Spleen (tissue), 11 donors: ENCODE results near the gene EXOSC5. TPM values are rescaled to one million over a fixed set of nuclear protein-coding genes. Genes with fewer than 3 reads are reported as not detected.

Experiments used
- DNase-seq: peaks from one replicate; pipeline ENCODE4 v3.0.0-alpha.2; 2020
- H3K27ac ChIP-seq, 8 donors: fragments of 200-600 bp; sonication (generic) in 7 of 8; 1 replicate in 4 of 8; 2 replicates in 4 of 8; pipeline versions ENCODE4 v1.5.0 to v1.8.0; 2016 to 2021; ENCODE audit warnings: inconsistent platforms in 4 of 8, mild to moderate bottlenecking in 4 of 8, moderate library complexity in 1 of 8
- H3K27me3 ChIP-seq, 7 donors: fragments of 200-600 bp; sonication (generic) in 6 of 7; replicated peaks in 1 of 7; 1 replicate in 4 of 7; 2 replicates in 3 of 7; pipeline versions ENCODE4 v1.5.0 to v1.8.0; 2016 to 2021; ENCODE audit warnings: inconsistent platforms in 3 of 7, mild to moderate bottlenecking in 1 of 7
- H3K36me3 ChIP-seq, 6 donors: fragments of 200-600 bp; sonication (generic) in 5 of 6; 1 replicate in 4 of 6; 2 replicates in 2 of 6; pipeline versions ENCODE4 v1.5.0 to v1.8.0; 2016 to 2021; ENCODE audit warnings: inconsistent platforms in 2 of 6
- H3K4me1 ChIP-seq, 6 donors: fragments of 200-600 bp; sonication (generic) in 5 of 6; 1 replicate in 3 of 6; 2 replicates in 3 of 6; pipeline versions ENCODE4 v1.5.0 to v1.8.0; 2016 to 2021; ENCODE audit warnings: inconsistent platforms in 3 of 6
- H3K4me3 ChIP-seq, 8 donors: fragments of 200-600 bp; sonication (generic) in 7 of 8; 1 replicate in 4 of 8; 2 replicates in 4 of 8; pipeline versions ENCODE4 v1.5.0 to v1.8.0; 2016 to 2021; ENCODE audit warnings: inconsistent platforms in 4 of 8, mild to moderate bottlenecking in 4 of 8, moderate library complexity in 2 of 8
- H3K9me3 ChIP-seq, 8 donors: fragments of 200-600 bp; sonication (generic) in 7 of 8; 1 replicate in 4 of 8; 2 replicates in 4 of 8; pipeline versions ENCODE4 v1.5.0 to v1.8.0; 2016 to 2021; ENCODE audit warnings: inconsistent platforms in 4 of 8
- CTCF ChIP-seq, 11 experiments: fragments of 200-600 bp in 7 of 11; fragments of 450-650 bp in 4 of 11; sonication (generic) in 4 of 11; IDR thresholded peaks in 8 of 11; conservative IDR thresholded peaks in 3 of 11; 1 replicate in 7 of 11; 2 replicates in 4 of 11; pipeline versions ENCODE4 v1.4.0 to v1.8.0; 2016 to 2021; ENCODE audit warnings: antibody characterized with exemption in 11 of 11, inconsistent platforms in 4 of 11, mild to moderate bottlenecking in 1 of 11
- POLR2A ChIP-seq, 3 donors: fragments of 450-650 bp; IDR thresholded peaks; one replicate each; pipeline ENCODE4 v1.5.1; 2017; ENCODE audit warnings: antibody characterized with exemption in 3 of 3, mild to moderate bottlenecking in 1 of 3
- POLR2AphosphoS5 ChIP-seq, 3 donors: sonication (generic); formaldehyde crosslinking; IDR thresholded peaks; one replicate each; pipeline ENCODE4 v1.5.1; 2017; ENCODE audit warnings: antibody characterized with exemption in 3 of 3
- WGBS, 5 donors: extraction: QIAGEN DNeasy Blood & Tissue Kit in 3 of 5; methylation state at CpG; one replicate each; pipeline versions ENCODE4 v1.1.5 to v1.1.7; 2013 to 2018; 5-methylcytosine and 5-hydroxymethylcytosine counted together
- intact Hi-C: fragments of 100-400 bp; cut with DNase I; formaldehyde crosslinking; loops from one replicate; pipeline ENCODE4 v1.15.0; 2023; ENCODE audit warnings: low total_unique reads
- polyA plus RNA-seq, 3 donors: library from polyadenylated mRNA; stranded (reverse); fragments of 200-250 nt; gene quantifications; one replicate each; pipeline ENCODE4 v1.2.1, GENCODE V29; 2013
- total RNA-seq, 7 donors: library from RNA; depleted of rRNA in 3 of 7; stranded (reverse); fragments of >200 nt in 3 of 7; fragmentation: NEBNext Ultra II Directional in 4 of 7; extraction: Animal tissue kit (Norgen Biotek cat#: 25700) in 4 of 7; gene quantifications; one replicate each; pipeline versions ENCODE4 v1.1.0 to v1.2.1, GENCODE V29; 2016 to 2021
- donor health status: healthy with polysubstance abuse.
- donor health status: DM: no; HTN: no; CAD: no; lungs with moderate emphysema.
- donor health status: DM: no; HTN: no; CAD: no.
- donor health status: Bipolar disorder and iron deficiency.
- donor health status: healthy.
- donor health status: DM: no; HTN: no; CAD: no.
- donor health status: DM: yes; HTN: yes; CAD: no.

EXOSC5 gene
- total and polyA plus RNA-seq, 10 donors, result 10.1 to 53.8 (median 16.8) TPM

- Histone ChIP-seq H3K27ac (peak overlapping the region; percentile 90 to 98 (median 95)), H3K27me3 (no peaks in the 10 kb centered on the region), H3K4me3 (peak overlapping the region; percentile 76 to 100 (median 98)), H3K9me3 (no peaks in the 10 kb centered on the region), H3K4me1 (peaks cover 42 to 88% (median 74%) of the 10 kb centered on the region in 6 donors), H3K36me3 (peaks cover 0 to 14% (median 5%) of the 10 kb centered on the region in 6 donors)
- WGBS, 5 donors, result 0 to 2% (median 1%) methylated on average over 39 to 71 of the region's 71 CpGs
- TF ChIP-seq POLR2A (IDR thresholded peaks at IDR 0.05) (no peak), POLR2AphosphoS5 (IDR thresholded peaks at IDR 0.05) (peak; percentile 39 to 79 (median 66)), CTCF (IDR thresholded peaks at IDR 0.05 in 8 of 11, conservative IDR thresholded peaks at IDR 0.05 in 3 of 11) (peak in 10 of 11 experiments; percentile 41 to 88 (median 67))
- DNase-seq, result peak; percentile 97
- intact Hi-C loops, result no loop called here
Observed at GRCh38 chr19:41352609-41353465, 44.3 kb downstream of the EXOSC5 start.

- Histone ChIP-seq H3K27ac (peak overlapping the region; percentile 90 to 98 (median 95)), H3K4me1 (peaks cover 37 to 88% (median 71%) of the 10 kb centered on the region in 6 donors)
- WGBS, 5 donors, result 0 to 3% (median 1%) methylated on average over 11 to 12 of the region's 12 CpGs
Observed at GRCh38 chr19:41352279-41352608, 44.9 kb downstream of the EXOSC5 start.

GRCh38 chr19:41351339-41352245, 45.6 kb downstream of the EXOSC5 start:
- peak; percentile 97 for DNase-seq
- Histone ChIP-seq H3K36me3 (peaks cover 0 to 27% (median 17%) of the 10 kb centered on the region in 6 donors), H3K27ac (peak overlapping the region; percentile 70 to 98 (median 95)), H3K27me3 (no peaks in the 10 kb centered on the region), H3K4me3 (peak overlapping the region; percentile 76 to 100 (median 98)), H3K4me1 (peaks cover 37 to 88% (median 66%) of the 10 kb centered on the region in 6 donors), H3K9me3 (no peaks in the 10 kb centered on the region)
- intact Hi-C loops, result no loop called here
- no peak for TF ChIP-seq CTCF (IDR thresholded peaks at IDR 0.05 in 8 of 11, conservative IDR thresholded peaks at IDR 0.05 in 3 of 11)
- TF ChIP-seq POLR2A (IDR thresholded peaks at IDR 0.05), result no peak
- peak; percentile 83 to 87 (median 86) for TF ChIP-seq POLR2AphosphoS5 (IDR thresholded peaks at IDR 0.05)
- 0 to 1% (median 0%) methylated on average over 37 to 58 of the region's 58 CpGs for WGBS, 5 donors

More at GRCh38 chr19:41352279-41352608, 44.9 kb downstream of the EXOSC5 start:
- no peaks in the 10 kb centered on the region for H3K9me3 ChIP-seq
- no peaks in the 10 kb centered on the region for H3K27me3 ChIP-seq
- peak overlapping the region; percentile 76 to 100 (median 98) for H3K4me3 ChIP-seq
- TF ChIP-seq POLR2AphosphoS5 (IDR thresholded peaks at IDR 0.05), result no peak
- no peak for TF ChIP-seq POLR2A (IDR thresholded peaks at IDR 0.05)
- TF ChIP-seq CTCF (IDR thresholded peaks at IDR 0.05 in 8 of 11, conservative IDR thresholded peaks at IDR 0.05 in 3 of 11), result no peak
- intact Hi-C loops, result no loop called here
- no peak for DNase-seq
- H3K36me3 ChIP-seq, result peaks cover 0 to 20% (median 11%) of the 10 kb centered on the region in 6 donors
